HEK293T (cell line): Measurements from ENCODE around the gene CRIM1.

Source experiments
- ARNT ChIP-seq: fragments of 450-650 bp; IDR thresholded peaks from 2 replicates; pipeline ENCODE4 v1.6.1; 2017; ENCODE audit warnings: mild to moderate bottlenecking
- BHLHE40 ChIP-seq: fragments of 450-650 bp; IDR thresholded peaks from 2 replicates; pipeline ENCODE4 v1.6.1; 2016; ENCODE audit warnings: mild to moderate bottlenecking, moderate library complexity, borderline replicate concordance
- ELF4 ChIP-seq: fragments of 450-650 bp; IDR thresholded peaks from 2 replicates; pipeline ENCODE4 v1.6.1; 2017; ENCODE audit warnings: antibody characterized with exemption
- FOXK2 ChIP-seq: fragments of 450-650 bp; IDR thresholded peaks from 2 replicates; pipeline ENCODE4 v1.6.1; 2016; ENCODE audit warnings: mild to moderate bottlenecking
- FOXM1 ChIP-seq: fragments of 450-650 bp; IDR thresholded peaks from 2 replicates; pipeline ENCODE4 v1.6.1; 2017; ENCODE audit warnings: mild to moderate bottlenecking, borderline replicate concordance
- L3MBTL2 ChIP-seq: fragments of 450-650 bp; conservative IDR thresholded peaks from 2 replicates; pipeline ENCODE4 v1.6.1; 2016; ENCODE audit warnings: mild to moderate bottlenecking
- PKNOX1 ChIP-seq: fragments of 450-650 bp; IDR thresholded peaks from 2 replicates; pipeline ENCODE4 v1.6.1; 2016
- SP1 ChIP-seq: fragments of 450-650 bp; IDR thresholded peaks from 2 replicates; pipeline ENCODE4 v1.6.1; 2017
- SUZ12 ChIP-seq: fragments of 450-650 bp; IDR thresholded peaks from 2 replicates; pipeline ENCODE4 v1.6.1; 2016; ENCODE audit warnings: mild to moderate bottlenecking
- TARDBP ChIP-seq: fragments of 450-650 bp; IDR thresholded peaks from 2 replicates; pipeline ENCODE4 v1.6.1; 2016

GRCh38 chr2:36336321-36336720 is 19.3 kb upstream of the CRIM1 start:
- no peak for TF ChIP-seq FOXM1
- TF ChIP-seq SUZ12, result no peak
- no peak for TF ChIP-seq ELF4
- TF ChIP-seq FOXK2, result no peak
- no peak for TF ChIP-seq BHLHE40
- no peak for TF ChIP-seq ARNT
- no peak for TF ChIP-seq PKNOX1
- no peak for TF ChIP-seq SP1
- TF ChIP-seq TARDBP, result no peak
- TF ChIP-seq L3MBTL2, result no peak
